Measurements from ENCODE around the gene USP13. TPM values are rescaled to one million over a fixed set of nuclear protein-coding genes. Genes with fewer than 3 reads are reported as not detected.
"Not testable (repeated sequence)": the region's sequence is repeated elsewhere in the genome, so short reads cannot be mapped to it uniquely, and the experiment has no call there.

The USP13 gene
- total RNA-seq, 3 donors from 2014 or later: 11.4 to 17.3 (median 11.8) TPM

- Histone ChIP-seq H3K36me3 (no peaks in the 10 kb centered on the region), H3K4me3 (no peak overlapping the region), H3K27me3 (no peaks in the 10 kb centered on the region), H3K4me1 (no peaks in the 10 kb centered on the region), H3K27ac (no peak overlapping the region), H3K9me3 (no peaks in the 10 kb centered on the region)
- intact Hi-C loops (cut with DNase I; ENCODE audit: low total_unique reads): loop anchor here (5.0 kb wide), 1 partner anchor 1518 kb away; no protein-coding TSS in a partner anchor
- DNase-seq (ENCODE audit: low spot score in 2 of 2): no peak
- TF ChIP-seq POLR2A (IDR thresholded peaks at IDR 0.05) (no peak), POLR2AphosphoS5 (IDR thresholded peaks at IDR 0.05) (no peak)
- TF ChIP-seq, protein P1, sequence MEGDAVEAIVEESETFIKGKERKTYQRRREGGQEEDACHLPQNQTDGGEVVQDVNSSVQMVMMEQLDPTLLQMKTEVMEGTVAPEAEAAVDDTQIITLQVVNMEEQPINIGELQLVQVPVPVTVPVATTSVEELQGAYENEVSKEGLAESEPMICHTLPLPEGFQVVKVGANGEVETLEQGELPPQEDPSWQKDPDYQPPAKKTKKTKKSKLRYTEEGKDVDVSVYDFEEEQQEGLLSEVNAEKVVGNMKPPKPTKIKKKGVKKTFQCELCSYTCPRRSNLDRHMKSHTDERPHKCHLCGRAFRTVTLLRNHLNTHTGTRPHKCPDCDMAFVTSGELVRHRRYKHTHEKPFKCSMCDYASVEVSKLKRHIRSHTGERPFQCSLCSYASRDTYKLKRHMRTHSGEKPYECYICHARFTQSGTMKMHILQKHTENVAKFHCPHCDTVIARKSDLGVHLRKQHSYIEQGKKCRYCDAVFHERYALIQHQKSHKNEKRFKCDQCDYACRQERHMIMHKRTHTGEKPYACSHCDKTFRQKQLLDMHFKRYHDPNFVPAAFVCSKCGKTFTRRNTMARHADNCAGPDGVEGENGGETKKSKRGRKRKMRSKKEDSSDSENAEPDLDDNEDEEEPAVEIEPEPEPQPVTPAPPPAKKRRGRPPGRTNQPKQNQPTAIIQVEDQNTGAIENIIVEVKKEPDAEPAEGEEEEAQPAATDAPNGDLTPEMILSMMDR (IDR thresholded peaks at IDR 0.05): no peak
These were observed 116.8 kb downstream of the USP13 start for GRCh38 chr3:179769411-179770247.

GRCh38 chr3:179771797-179772196, 119.0 kb downstream of the USP13 start:
- no peaks in the 10 kb centered on the region for H3K9me3 ChIP-seq
- TF ChIP-seq, protein P1 (IDR thresholded peaks at IDR 0.05): no peak
- TF ChIP-seq POLR2A (IDR thresholded peaks at IDR 0.05): no peak
- no peak for TF ChIP-seq POLR2AphosphoS5 (IDR thresholded peaks at IDR 0.05)
- H3K27ac ChIP-seq: no peak overlapping the region
- no peaks in the 10 kb centered on the region for H3K36me3 ChIP-seq
- intact Hi-C loops (cut with DNase I; ENCODE audit: low total_unique reads): loop anchor here (5.0 kb wide), 1 partner anchor 1516 kb away; no protein-coding TSS in a partner anchor
- H3K4me3 ChIP-seq: no peak overlapping the region
- no peaks in the 10 kb centered on the region for H3K4me1 ChIP-seq
- H3K27me3 ChIP-seq: no peaks in the 10 kb centered on the region
- no peak for DNase-seq (ENCODE audit: low spot score in 2 of 2)

DNA sequence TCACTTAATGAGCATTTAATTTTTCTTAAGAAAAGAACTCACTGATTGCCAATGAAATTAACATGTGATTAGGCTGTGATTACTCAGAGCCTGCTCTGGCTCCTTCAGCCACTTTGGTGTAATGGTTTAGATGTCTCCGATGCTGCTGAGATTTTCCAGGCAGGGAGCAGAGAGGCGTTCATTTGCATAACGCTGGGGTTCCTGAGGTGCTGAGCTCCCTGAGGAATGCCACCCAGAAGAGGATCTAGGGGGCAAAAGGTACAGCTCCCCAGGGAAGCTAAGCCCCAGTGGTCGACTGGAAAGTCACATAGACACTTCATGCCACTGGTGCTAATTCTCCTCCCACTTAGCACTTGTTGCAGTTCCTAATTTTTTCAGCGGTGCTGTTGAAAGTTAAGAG, 119.5 kb downstream of the USP13 start:
- no peaks in the 10 kb centered on the region for H3K9me3 ChIP-seq
- no peak for DNase-seq (ENCODE audit: low spot score in 2 of 2)

GRCh38 chr3:179775416-179776122, 122.7 kb downstream of the USP13 start:
- Histone ChIP-seq H3K27me3 (no peaks in the 10 kb centered on the region), H3K36me3 (no peaks in the 10 kb centered on the region), H3K9me3 (no peaks in the 10 kb centered on the region), H3K4me1 (no peaks in the 10 kb centered on the region), H3K27ac (no peak overlapping the region), H3K4me3 (no peak overlapping the region)
- no peak for DNase-seq (ENCODE audit: low spot score in 2 of 2)
- intact Hi-C loops (cut with DNase I; ENCODE audit: low total_unique reads): no loop called here
- TF ChIP-seq POLR2AphosphoS5 (IDR thresholded peaks at IDR 0.05) (no peak), POLR2A (IDR thresholded peaks at IDR 0.05) (no peak)
- TF ChIP-seq, protein P1 (IDR thresholded peaks at IDR 0.05): no peak

More for the DNA sequence above, 119.5 kb downstream of the USP13 start:
- no peak for TF ChIP-seq POLR2AphosphoS5 (IDR thresholded peaks at IDR 0.05)
- TF ChIP-seq, protein P1 (IDR thresholded peaks at IDR 0.05): no peak
- TF ChIP-seq POLR2A (IDR thresholded peaks at IDR 0.05): no peak
- Histone ChIP-seq H3K27ac (no peak overlapping the region), H3K27me3 (no peaks in the 10 kb centered on the region), H3K4me1 (no peaks in the 10 kb centered on the region), H3K4me3 (no peak overlapping the region), H3K36me3 (no peaks in the 10 kb centered on the region)
- intact Hi-C loops (cut with DNase I; ENCODE audit: low total_unique reads): loop anchor here (5.0 kb wide), 1 partner anchor 1515 kb away; no protein-coding TSS in a partner anchor

- H3K27me3 ChIP-seq; intact Hi-C loops (cut with DNase I; ENCODE audit: low total_unique reads); H3K9me3 ChIP-seq; H3K4me3 ChIP-seq; H3K4me1 ChIP-seq; DNase-seq (ENCODE audit: low spot score in 2 of 2); H3K36me3 ChIP-seq; H3K27ac ChIP-seq: not testable (repeated sequence)
These were observed 130.0 kb downstream of the USP13 start for GRCh38 chr3:179782841-179783240.
